ENCODE measurements around the gene VAMP5.

DNA sequence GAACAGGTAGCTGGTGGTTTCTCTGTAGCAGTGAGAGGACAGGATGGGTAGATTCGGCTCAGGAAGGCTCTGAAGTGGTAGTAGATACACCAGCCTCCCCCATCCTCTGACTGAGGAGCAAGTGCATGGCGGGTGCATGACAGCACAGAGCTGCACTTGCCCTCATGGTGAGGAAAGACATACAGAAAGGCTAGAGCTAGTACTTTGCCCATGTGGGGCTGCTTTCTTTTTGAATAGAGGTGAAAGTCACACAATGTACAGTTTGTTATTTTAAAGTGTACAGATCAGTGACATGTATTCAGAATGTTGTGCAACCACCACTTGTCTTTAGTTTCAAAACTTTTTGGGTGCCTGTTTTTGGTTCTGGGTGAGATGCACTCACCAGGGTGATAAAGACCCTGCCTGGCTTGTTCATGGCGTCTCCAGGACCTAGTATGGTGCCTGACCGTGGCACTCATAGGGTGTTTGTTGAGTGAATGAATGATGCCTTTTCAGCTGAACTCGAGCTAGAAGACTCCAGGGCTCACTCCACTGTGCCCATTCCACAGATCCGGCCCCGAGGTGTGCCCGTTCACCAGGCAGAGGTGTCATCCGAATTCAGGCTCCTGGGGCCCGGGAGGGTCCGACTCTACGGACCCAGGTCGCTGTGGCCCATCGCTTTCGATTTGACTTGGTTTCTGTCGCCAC is 421 bp upstream of the VAMP5 start:
- no peak for TF ChIP-seq REST (IDR thresholded peaks at IDR 0.05)
- TF ChIP-seq GABPA (IDR thresholded peaks at IDR 0.05 in 1 of 2, conservative IDR thresholded peaks at IDR 0.05 in 1 of 2) = no peak
- TF ChIP-seq, protein P1, sequence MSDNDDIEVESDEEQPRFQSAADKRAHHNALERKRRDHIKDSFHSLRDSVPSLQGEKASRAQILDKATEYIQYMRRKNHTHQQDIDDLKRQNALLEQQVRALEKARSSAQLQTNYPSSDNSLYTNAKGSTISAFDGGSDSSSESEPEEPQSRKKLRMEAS (IDR thresholded peaks at IDR 0.05) = no peak
